HG02588 (cell line): ENCODE measurements around the gene TCF21.
"Not testable (repeated sequence)": the region's sequence is repeated elsewhere in the genome, so short reads cannot be mapped to it uniquely, and the experiment has no call there.

ENCODE experiments used
- ATAC-seq: cut with Tn5 transposase; IDR thresholded peaks from one replicate; pipeline ENCODE4 v1.9.1; 2021; ENCODE audit warnings: mild to moderate bottlenecking, moderate library complexity; ENCODE audit not compliant: unreplicated experiment

The TCF21 gene

DNA sequence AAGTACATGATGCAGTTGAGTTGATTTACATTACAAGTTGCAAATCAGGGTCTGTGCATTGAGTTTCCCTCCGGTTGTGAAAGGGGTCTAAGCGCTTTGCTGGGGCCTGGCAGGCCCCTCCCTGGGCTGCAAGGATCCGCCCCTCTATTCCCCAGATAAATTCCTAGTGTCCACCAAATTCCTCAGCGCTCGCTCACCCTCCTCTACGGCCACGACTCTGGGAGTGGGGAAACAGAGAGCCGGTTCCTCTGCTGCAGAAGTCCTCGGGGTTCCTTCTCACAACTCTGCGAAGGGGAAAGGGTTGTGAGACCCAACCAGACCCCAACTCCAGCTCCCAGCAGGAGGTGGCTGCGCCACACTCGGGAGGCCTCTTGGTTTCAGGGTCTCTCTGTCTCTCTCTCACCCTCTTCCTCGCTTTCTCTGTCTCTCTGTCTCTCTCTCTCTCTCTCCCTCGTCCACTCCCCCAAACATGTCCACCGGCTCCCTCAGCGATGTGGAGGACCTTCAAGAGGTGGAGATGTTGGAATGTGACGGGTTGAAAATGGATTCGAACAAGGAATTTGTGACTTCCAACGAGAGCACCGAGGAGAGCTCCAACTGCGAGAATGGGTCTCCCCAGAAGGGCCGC is at the start of gene TCF21:
Gene TCF21 (plus strand): TSS at position 185 of the 628 bp plus-strand sequence. CDS start 285 bp downstream, at position 470.
- ATAC-seq, result no peak

DNA sequence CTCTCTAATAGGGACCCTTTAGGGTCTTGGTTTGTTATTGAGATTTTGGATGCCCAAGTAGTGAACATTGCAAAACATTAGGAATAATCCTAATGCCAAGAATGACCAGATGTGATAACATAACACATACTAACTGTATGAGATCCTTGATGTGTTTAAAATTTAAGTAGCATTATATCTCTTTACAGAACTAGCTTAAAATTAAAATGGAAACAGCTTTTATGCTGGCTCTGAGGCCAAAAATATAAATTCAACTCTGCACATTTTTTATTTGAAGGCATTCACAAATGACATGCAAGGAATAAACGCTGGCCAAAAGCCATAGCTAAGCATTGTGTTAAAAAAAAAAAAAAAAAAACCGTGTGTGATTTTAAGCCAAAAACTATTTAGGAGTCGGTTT is 47.7 kb upstream of the TCF21 start:
- ATAC-seq, result no peak

DNA sequence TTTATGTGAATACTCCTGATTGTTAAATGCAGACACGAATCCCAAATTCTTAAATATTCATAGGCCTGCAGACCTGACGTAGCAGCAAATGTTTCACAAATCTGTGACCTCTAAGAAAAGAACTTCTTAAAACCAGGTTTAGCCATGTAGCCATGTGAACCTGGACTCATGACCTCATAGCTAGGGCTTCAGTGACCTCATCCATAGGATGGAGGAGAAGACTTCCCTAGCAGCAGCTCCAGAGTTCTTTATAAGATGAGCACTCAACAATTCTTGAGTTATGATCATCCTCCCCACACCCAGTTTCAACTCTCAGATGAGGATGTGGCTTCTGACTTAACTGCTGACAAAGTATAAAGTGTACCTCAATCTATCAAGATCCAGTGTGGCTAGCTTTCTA is 45.8 kb upstream of the TCF21 start:
- ATAC-seq, result no peak

DNA sequence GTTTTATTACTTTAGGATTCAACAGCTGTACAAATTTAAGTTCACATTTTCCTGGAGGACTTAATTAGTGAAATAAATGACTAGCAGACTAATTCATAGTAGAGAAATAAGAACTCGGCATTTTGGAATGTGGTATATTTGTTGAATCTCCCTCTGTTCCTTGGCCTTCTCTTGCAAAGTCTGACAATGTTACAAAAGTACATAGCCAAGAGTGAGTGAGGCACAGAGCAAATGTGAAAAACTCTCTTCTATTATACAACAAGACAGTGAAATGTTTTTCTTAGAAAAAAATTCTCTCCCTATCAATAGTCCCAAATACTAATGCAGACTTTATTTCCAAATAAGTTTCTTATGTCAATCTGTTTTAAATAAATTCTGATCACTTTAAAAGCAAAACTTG is 44.2 kb upstream of the TCF21 start:
- no peak for ATAC-seq

DNA sequence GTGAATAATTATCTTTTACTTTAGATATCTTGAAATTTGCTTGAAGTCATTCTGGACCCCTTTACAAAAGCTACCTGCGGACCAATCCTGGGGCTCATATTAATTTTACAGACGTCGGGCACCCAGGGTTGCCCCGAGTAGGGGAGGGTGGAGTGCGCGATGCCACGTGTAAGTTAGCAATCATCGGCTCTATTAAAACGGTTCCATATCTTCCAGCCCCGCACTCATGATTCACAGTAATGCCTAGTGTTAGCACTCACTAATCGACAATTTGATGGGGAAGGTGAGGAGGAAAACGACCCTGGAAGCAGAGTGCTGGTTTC is 34.9 kb upstream of the TCF21 start:
- no peak for ATAC-seq

DNA sequence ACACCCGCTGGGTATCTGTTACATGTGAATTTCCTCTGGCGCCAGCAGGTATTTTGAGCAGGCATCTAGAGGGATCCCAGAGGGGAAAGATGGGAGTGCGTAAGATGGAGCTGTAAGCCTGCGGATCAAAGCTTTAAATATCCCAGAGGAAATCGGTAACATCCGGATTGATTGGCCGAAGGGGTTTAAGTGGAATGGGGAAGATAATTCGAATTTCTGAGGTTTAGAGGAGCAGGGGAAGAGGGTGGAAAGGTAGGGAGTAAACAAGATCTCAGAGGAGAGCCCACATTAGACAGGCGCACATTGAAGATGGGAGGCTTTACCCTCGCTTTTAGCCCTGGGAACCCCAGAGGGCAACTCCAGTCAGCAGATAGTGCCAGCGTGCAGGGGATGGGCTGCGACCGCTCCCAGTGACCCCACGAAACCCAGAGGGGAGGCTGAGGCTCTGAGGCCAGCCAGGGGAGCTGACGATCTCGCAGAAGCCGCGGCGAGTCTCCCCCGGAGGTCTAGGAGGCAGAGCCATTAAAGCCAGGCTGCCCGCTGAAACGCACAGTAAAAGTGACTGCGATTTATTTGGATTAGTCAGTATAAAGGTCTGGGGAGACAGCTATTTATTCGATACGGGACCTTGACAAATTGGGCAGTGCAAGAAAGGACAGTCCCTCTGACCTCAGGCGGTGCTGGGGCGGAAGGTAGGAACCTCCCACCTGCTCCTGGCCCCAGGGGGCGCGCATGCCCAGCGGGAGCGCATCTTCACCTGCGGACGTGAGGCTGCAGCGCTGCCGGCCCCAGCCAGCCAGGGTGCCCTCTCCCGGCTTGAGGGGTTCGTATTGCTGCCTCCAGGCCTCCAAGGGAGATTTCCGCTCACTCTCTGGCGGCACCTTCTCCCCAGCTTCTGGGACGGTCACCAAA is 34.3 kb upstream of the TCF21 start:
- ATAC-seq, result no peak

DNA sequence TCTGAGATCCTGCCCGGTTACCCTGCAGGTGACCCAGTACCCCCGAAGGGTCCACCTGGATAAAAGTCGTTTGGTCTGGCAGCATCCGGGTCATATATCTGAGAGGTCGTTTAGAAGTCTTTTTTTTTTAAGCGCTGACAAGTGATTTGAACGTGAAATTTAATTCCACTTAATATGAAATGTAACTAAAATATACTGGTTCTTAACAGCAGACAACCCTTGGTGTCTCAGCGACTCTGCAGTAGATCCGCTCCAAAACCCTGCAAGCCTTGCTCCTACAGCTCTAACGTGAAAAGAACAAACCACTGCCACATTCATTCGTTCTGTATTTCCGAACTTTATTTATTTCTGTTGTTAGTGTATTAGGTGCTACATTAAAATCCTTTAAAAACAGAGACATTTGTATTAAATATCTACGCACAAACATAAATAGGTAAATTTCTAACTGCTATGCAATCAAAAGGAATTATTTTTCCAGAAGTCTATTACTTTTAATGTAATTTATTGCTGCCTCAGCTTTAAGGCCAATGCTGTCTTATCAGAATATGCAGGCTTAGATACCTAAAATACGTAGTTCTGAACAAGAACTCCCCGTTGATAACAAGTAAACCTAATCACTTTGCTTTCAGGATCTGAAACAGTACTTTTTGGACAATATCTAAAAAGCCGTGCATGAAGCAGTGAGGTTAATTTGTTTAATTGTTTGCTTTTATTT is 33.5 kb upstream of the TCF21 start:
- ATAC-seq, result no peak

DNA sequence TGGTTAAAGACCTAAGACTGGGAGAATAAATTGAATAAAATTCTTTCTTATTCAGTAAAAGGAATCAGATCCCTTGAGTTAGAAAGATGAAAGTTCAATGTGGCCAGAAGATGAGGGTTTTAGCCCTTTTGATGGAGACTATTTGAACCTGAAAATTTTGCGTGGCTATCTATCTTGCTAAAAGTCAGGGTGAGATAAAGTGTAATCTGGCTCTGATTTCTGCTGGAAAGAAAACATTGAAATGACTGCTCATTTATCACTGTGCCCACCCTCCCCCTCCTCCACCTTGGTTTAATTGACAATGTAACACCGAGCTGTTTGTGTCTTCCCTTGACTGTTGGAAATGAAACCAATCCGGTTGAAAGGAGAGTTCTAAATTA is 32.9 kb upstream of the TCF21 start:
- no peak for ATAC-seq

DNA sequence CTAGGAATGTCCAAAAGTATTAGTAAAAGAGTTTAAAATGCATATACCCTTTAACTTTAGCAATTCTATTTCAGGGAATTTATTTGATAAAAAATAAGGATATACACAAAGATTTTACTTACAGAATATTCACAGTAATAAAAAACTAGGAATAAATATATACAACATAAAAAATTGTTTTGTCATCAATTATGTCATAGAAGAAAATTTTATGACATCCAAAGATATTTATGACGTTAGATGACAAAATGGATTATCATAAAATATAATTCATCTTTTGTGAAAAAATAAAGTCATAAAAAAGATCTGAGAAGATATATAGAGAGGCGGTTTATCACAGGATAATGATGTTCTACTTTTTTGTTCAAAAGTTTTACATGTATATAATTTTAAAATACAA is 32.0 kb upstream of the TCF21 start:
- ATAC-seq, result no peak

DNA sequence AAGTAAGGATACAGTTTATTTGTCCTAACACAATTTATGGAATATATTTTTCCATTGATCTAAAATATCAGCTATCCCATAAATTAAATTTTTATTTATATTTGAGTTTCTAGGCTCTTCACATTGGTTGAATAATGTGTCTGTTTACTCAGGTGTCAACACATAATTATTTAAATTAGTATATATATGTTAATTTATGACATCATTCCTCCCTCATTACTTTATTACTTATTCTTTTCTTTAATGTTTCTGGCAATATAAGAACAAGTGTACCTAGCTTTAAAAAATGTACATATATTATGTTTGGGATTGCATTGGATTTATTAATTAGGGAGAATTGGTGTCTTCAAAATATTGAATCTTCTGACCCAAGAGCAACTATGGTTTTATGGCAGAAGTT is 31.2 kb upstream of the TCF21 start:
- ATAC-seq, result no peak

DNA sequence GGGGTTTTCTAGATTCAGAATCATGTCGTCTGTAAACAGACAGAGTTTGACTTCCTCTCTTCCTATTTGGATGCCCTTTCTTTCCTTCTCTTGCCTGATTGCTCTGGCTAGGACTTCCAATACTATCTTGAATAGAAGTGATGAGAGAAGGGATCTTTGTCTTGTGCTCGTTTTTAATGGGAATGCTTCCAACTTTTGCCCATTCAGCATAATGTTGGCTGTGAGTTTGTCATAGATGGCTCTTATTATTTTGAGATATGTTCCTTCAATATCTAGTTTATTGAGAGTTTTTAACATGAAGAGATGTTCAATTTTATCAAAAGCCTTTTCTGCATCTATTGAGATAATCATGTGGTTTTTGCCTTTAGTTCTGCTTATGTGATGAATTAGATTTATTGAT is 27.6 kb upstream of the TCF21 start:
- not testable (repeated sequence) for ATAC-seq

DNA sequence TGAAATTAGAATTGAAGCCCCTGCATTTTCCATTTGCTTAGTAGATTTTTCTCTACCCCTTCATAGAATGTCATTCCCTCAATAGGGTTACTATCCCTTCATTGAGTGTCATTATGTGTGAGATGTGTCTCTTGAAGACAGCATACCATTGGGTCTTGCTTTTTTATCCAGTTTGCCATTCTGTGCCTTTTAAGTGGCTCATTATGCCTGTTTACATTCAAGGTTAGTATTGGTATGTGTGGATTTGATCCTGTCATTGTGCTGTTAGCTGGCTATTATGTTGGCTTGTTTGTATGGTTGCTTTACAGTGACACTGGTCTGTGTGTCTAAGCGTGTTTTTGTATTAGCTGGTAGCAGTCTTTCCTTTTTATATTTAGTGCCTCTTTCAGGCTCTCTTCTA is 25.7 kb upstream of the TCF21 start:
- ATAC-seq, result no peak

DNA sequence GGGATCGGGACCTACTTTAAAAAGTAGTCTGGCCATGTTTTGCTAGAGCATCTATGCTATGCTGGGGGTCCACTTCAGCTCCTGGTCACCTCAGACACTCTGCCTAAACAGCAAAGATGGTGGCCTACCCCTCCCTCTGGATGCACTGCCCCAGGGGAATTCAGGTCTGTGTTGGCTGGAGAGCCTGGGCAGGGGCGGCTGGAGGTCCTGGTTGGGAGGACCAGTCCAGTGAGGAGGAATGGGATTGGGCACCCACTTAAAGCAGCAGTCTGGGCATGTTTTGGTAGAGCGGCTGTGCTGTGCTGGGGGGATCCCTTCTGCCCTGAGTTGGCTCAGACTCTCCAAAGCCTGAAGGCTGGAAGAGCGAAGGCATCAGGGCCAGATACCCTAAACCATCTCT is 23.2 kb upstream of the TCF21 start:
- no peak for ATAC-seq

DNA sequence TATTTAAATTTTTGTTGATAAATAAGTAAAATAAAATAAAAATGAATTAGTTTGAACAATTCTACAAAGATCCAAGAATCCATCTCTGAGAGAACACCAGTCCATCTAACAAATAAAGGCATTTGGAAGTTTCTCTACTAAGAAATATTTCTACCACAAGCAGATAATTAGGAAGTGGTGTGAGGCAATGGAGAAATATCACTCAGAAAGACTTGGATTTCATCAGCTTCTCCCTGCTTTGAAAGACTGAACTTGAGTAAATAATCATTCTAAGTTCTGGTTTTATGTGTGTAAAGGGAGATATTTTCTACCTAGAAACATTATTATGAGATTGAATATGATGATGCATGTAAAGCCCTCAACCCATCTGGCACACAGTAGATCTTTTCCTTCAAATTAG is 17.8 kb upstream of the TCF21 start:
- no peak for ATAC-seq

DNA sequence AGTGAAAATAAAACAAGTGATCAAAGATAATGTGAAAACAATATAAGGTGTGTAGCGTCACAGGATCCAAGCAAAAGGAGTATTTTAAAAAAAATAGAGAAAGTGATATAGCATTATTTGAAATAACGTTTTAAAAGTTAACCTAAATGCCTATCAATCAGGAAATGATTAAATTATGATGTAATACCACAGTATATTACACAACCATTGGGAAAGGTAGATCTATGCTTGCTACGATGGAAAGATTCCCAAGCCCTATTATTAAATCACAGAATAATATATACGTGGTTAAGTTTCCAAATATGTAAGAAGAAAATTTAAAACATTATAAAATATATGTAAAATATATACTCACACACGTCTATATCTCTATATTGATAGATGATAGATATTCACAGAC is 15.4 kb upstream of the TCF21 start:
- no peak for ATAC-seq

DNA sequence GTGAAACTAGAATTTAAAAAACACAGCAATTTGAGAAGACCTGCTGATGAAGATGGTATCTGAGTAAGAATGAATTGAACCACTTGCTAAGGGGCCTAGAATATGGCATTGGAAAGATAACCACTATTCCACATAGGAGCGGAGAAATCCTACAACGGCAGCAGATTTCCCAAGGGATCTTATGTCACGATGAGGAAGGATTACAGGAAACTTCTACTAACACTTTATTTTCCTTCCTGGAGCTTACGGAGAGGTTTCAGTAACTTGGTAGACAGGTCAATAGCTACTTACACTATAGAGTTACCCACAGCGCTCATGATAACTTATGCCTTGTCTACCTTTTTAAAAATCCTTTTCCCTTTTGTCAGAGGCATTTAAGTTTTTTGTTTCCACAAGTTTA is 11.8 kb upstream of the TCF21 start:
- ATAC-seq, result no peak

DNA sequence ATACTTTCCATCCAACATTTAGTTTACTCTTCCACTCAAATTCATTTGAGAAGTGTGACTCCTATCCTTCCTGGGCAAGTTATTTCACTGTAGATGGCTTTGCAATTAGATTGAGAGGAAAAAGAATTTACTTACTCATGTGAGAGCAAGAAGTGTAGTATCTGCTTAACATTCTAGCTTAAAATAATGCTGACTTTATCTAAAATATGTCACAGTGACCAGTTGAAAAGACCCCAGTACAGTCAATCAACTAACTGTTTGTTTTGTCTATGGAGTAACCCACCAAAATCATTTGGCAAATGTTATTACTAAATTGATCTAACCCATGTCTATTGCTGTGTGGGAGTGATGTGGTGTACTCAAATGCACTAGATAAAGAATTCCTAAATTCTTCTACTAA is 8.9 kb upstream of the TCF21 start:
- ATAC-seq, result no peak

DNA sequence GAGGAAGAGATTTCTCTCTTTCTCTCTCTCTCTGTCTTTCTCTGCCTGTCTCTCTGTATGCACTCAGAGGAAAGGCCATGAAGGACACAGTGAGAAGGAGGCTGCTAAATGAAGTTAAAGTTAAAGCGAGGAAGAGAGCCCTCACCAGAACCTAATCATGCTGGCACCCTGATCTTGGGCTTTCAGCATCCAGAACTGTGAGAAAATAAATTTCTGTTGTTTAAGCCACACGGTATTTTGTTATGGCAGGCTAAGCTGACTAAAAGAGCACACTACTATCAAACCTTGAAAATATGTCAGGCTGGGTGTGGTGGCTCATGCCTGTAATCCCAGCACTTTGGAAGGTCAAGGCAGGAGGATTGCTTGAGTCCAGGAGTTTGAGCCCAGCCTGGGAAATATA is 8.0 kb upstream of the TCF21 start:
- ATAC-seq, result no peak

DNA sequence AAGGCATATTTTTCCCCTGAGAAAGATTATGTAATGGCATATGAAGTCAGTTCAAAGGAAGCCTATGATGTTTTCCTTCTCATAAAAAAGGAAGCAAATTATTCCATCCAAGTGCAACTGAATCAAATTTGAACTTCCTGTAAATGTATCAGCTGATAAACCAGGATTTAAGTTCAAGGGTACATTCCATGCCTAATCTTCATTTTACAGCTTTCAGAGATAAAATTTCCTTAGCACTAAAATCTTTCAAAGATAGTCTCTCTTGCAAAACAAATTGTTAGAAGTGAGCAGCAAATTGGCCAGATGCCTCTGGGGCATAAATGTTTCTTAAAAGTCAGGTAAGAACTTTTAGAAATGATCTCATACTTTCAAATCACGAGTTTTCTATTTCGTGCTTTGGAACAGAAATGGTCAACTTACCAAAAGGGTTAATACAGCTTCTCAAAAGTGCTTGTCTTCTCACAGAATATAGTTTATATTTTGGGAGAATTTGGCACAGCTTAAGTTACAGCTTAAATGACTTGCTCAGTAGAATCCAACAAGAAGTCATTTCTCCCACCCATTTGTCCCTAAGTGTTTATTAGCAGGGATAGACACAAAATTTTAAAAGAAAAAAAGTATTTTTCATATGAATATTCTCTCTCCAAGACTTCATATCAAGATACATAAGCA is 2.7 kb upstream of the TCF21 start:
- no peak for ATAC-seq

DNA sequence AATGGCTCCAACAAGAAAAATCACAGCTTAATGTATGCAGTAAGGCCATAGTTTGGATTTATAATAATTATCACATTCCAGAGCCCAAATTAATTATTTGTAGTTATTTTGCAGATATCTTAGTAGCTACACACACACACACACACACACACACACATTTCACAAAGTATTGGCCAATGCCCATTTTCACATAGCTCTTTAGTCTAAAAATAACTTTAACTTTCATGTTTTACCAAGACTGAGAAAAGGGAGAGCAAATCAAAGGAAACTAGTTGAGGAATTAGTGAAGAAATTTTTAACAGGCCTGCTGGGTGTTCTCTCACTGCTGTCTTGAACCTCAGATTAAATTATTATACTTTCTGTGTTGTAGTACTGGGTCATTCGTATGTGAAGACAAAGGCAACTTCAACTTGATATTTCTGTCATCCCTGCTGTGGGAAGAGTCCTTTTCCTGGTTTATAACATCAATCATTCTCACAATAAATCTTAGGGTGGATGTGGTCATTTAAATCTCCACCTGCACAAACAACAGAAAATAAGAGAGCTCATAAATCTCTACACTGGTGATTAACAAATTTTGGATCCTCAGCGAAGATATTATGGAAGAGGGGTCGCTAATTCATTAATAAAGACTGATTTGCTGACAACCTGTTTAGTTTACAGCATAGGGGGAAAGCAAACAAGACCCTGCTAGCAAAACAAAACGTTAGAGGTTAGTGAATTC is 1.6 kb upstream of the TCF21 start:
- no peak for ATAC-seq

DNA sequence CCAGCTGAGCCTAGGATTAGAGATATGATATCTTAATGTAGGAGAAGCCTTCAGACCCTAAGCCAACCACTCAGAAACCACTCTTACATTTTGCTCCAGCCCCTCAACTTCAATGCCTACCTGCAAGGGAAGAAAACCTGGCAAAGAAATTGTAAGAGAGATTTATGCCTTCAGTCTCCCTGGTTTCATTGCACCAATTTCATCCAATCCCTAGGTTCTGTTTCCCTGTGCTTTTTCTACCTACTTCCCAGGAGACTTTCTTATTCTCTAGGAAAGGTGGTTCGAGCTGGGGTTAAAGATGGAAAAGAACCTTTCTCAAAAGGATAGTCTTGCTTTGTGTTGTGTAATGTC is 1.1 kb upstream of the TCF21 start:
- no peak for ATAC-seq
